Lung (tissue), 12 donors: Measurements from ENCODE around the gene WDR53. TPM values are rescaled to one million over a fixed set of nuclear protein-coding genes. Genes with fewer than 3 reads are reported as not detected.

Experiments
- ATAC-seq: fragments of 200-7000 bp; cut with Tn5 transposase; one replicate; pipeline ENCODE4 v1.9.1; 2020; ENCODE audit warnings: moderate number of reproducible peaks; ENCODE audit not compliant: insufficient read depth, low FRiP score
- DNase-seq, 3 donors: peaks; one replicate each; pipeline ENCODE4 v3.0.0-alpha.2; 2013 to 2017
- H3K27ac ChIP-seq, 2 donors: one replicate each; pipeline ENCODE4 v1.5.1; 2013; ENCODE audit warnings: mild to moderate bottlenecking in 2 of 2, moderate library complexity in 2 of 2, control low read depth in 1 of 2, inconsistent platforms in 1 of 2, low read depth in 1 of 2, low read length in 1 of 2
- H3K27me3 ChIP-seq, 3 donors: one replicate each; pipeline ENCODE4 v1.5.1; 2013; ENCODE audit warnings: low read length in 2 of 3; ENCODE audit not compliant: control insufficient read depth in 3 of 3, insufficient read depth in 3 of 3
- H3K36me3 ChIP-seq, 4 donors: one replicate each; pipeline ENCODE4 v1.5.1; 2013; ENCODE audit warnings: low read length in 4 of 4, mild to moderate bottlenecking in 1 of 4, moderate library complexity in 1 of 4; ENCODE audit not compliant: control insufficient read depth in 4 of 4, insufficient read depth in 4 of 4
- H3K4me1 ChIP-seq, 5 donors: one replicate each; pipeline ENCODE4 v1.5.1; 2013; ENCODE audit warnings: low read length in 5 of 5, mild to moderate bottlenecking in 2 of 5, moderate library complexity in 1 of 5; ENCODE audit not compliant: control insufficient read depth in 5 of 5, insufficient read depth in 5 of 5
- H3K4me3 ChIP-seq: one replicate; pipeline ENCODE4 v1.5.1; 2013; ENCODE audit warnings: mild to moderate bottlenecking, control low read depth, moderate library complexity
- H3K9ac ChIP-seq, 2 donors: one replicate each; pipeline ENCODE4 v1.5.1; 2013; ENCODE audit warnings: low read length in 2 of 2, control low read depth in 1 of 2; ENCODE audit not compliant: insufficient read depth in 1 of 2
- H3K9me3 ChIP-seq, 4 donors: one replicate each; pipeline ENCODE4 v1.5.1; 2013; ENCODE audit warnings: low read length in 3 of 4, mild to moderate bottlenecking in 1 of 4, moderate library complexity in 1 of 4; ENCODE audit not compliant: control insufficient read depth in 4 of 4, insufficient read depth in 3 of 4
- CTCF ChIP-seq: IDR thresholded peaks from 2 replicates; pipeline ENCODE4 v1.5.1; 2012; ENCODE audit warnings: mild to moderate bottlenecking; ENCODE audit errors: control extremely low read depth, extremely low read depth
- WGBS, 2 donors: extraction: QIAGEN DNeasy Blood & Tissue Kit; methylation state at CpG; one replicate each; pipeline ENCODE4 v1.1.7; 2013; 5-methylcytosine and 5-hydroxymethylcytosine counted together
- polyA plus RNA-seq, 2 donors: library from polyadenylated mRNA; stranded (reverse); fragments of 200-250 nt; gene quantifications; one replicate each; pipeline ENCODE4 v1.2.1, GENCODE V29; 2013
- total RNA-seq, 2 donors: library from RNA; depleted of rRNA in 1 of 2; stranded (reverse); fragments of >200 nt in 1 of 2; gene quantifications; one replicate each; pipeline ENCODE4 v1.2.1, GENCODE V29; 2014 to 2021
- donor health status: control.
- donor health status: control.
- donor health status: Bipolar disorder and iron deficiency.
- donor health status: healthy.
- donor health status: DM: yes; HTN: yes; CAD: no.

Gene WDR53
- total and polyA plus RNA-seq, 4 donors = 6.3 to 17.4 (median 9.5) TPM

- ATAC-seq = no peak
- no peaks in the 10 kb centered on the region for H3K27me3 ChIP-seq
These were observed 43.6 kb upstream of the WDR53 start for GRCh38 chr3:196611761-196612483.

GRCh38 chr3:196609805-196610515 lies 41.6 kb upstream of the WDR53 start:
- Histone ChIP-seq H3K4me1 (peaks cover 0 to 4% (median 0%) of the 10 kb centered on the region in 5 donors), H3K9me3 (no peaks in the 10 kb centered on the region), H3K9ac (no peak overlapping the region), H3K36me3 (no peaks in the 10 kb centered on the region), H3K27ac (peak overlapping the region in 1 of 2 donors; percentile 17), H3K27me3 (no peaks in the 10 kb centered on the region), H3K4me3 (no peak overlapping the region)
- 74 to 80% methylated on average over 5 to 6 of the region's 6 CpGs for WGBS, 2 donors
- ATAC-seq (no peak), DNase-seq (no peak)
- TF ChIP-seq CTCF = no peak

More at GRCh38 chr3:196611761-196612483, 43.6 kb upstream of the WDR53 start:
- WGBS, 2 donors = 24 to 49% methylated on average over 10 of the region's 10 CpGs
- H3K9me3 ChIP-seq = no peaks in the 10 kb centered on the region
- peak overlapping the region; percentile 54 to 85 for H3K27ac ChIP-seq
- no peak overlapping the region for H3K9ac ChIP-seq
- H3K36me3 ChIP-seq = no peaks in the 10 kb centered on the region
- H3K4me3 ChIP-seq = no peak overlapping the region
- no peak for TF ChIP-seq CTCF
- DNase-seq = peak in 1 of 3 donors; percentile 28
- H3K4me1 ChIP-seq = peaks cover 0 to 4% (median 0%) of the 10 kb centered on the region in 5 donors

GRCh38 chr3:196609343-196609775 lies 41.0 kb upstream of the WDR53 start:
- Histone ChIP-seq H3K27me3 (no peaks in the 10 kb centered on the region), H3K9ac (no peak overlapping the region), H3K9me3 (peaks cover 0 to 2% (median 0%) of the 10 kb centered on the region in 4 donors), H3K27ac (no peak overlapping the region), H3K36me3 (no peaks in the 10 kb centered on the region), H3K4me1 (peaks cover 0 to 4% (median 0%) of the 10 kb centered on the region in 5 donors), H3K4me3 (no peak overlapping the region)
- DNase-seq (peak; percentile 75 to 84 (median 78)), ATAC-seq (peak; percentile 93)
- 5 to 9% methylated on average over 5 of the region's 5 CpGs for WGBS, 2 donors
- peak; percentile 74 for TF ChIP-seq CTCF
